NCI-H446 (cell line): ENCODE measurements around the gene ALG12.

Experiments
- DNase-seq, 2 experiments: peaks; one replicate each; lab custom pipeline; 2025; lab: John Stamatoyannopoulos, UW

The ALG12 gene

DNA sequence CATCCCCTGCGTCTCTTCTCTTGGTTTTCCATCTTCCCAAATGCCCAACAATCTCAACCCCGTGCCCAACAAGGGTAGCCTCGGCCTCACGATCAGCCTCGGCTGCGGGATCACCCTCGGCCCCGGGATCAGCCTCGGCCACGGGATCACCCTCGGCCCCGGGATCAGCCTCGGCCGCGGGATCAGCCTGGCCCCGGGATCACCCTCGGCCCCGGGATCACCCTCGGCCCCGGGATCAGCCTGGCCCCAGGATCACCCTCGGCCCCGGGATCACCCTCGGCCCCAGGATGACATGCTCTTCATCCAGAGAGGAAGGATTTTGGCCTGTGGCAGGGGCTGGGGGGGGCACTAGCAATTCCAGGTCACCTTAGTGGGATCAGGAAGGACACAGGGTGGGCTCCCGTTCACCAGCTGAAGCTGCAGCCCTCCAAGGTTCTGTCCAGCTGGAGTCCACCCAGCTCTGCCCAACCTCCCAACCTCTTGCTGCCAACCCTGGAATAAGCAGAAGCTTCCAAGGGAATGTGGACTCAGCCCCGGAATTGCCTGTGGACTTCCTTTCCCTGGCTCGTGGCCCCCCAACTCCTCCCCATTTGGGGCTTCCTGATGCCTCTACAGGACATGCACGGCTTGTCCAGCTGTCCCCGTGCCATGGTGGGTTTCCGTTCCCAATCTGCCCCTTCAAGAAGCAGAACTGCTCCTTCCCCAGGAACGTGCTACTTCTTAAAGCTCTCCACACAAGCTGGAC is 6.2 kb downstream of the ALG12 start:
- no peak for DNase-seq

DNA sequence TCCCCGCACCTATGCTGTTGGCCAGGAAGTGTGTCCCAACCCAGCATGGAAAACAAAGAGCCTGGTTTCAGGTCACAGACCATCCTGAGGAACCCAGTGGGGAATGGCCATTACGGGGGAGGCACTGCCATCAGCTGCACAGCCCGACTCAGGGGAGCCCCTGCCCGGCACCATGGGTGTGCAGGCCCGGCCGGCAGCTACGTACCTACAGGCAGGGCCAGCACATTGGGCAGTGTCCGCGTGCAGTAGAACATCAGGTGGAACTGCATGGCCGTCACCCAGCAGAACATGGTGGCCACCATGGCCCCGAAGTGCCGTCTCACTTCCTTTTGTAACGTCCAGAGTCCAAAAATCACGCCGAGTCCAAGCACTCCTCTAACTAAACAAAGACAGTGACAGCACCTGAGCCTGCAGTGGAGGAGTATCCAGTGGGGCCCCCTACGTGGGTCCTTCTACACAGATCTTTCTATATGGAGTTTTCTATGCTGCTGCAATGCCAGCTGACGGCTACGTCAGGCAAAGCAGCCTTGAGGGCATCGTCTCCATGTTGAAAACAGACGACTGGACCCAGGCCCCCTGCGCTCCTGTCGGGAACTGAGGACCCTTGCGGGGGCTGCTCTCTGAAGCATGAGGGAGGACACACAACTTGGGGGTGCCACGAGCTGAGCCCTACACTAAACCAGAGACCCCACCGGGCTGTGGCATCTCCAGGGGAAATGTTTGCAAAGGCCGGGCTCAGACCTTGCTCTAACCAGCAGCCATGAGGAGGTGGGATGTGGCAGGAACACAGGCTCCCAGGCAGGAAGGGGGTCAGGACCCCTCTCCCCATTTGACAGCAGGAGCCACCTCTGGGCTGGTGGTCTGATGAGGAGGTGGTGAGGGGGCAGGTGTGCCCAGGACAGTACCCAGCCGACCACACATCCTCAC is 7.7 kb downstream of the ALG12 start:
- DNase-seq, result no peak

DNA sequence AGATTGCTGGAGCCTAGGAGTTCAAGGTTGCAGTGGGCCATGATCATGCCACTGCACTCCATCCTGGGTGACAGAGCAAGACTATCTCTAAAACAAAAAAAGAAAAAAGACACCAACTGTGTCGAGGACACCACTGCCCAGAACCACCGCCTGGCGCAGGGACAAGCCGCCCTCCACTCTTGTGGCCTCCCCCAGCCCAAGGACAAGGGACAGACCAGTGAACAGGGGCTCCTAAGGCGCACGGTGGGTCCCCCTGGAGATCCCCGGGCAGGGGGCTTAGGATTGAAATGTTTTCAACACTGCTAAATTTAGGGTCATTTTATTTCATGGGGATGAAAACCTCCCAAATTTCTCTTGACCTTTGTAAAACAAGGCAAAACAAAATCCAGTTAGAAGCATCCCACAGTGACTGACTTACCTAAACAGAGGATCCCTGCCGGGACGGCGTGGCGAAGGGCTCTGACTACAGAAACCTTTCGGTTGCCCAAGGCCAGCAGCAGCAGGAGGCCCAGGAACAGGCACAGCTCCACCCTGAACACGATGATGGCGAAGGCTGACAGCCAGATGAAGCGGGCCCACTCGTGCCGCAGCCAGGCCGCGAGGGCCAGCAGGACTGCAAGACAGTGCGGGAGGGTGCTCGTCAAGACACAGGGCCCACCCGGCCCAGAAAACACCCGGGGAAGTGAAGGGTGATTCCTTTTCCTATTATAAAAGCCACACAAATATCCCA is 8.6 kb downstream of the ALG12 start:
- no peak for DNase-seq

DNA sequence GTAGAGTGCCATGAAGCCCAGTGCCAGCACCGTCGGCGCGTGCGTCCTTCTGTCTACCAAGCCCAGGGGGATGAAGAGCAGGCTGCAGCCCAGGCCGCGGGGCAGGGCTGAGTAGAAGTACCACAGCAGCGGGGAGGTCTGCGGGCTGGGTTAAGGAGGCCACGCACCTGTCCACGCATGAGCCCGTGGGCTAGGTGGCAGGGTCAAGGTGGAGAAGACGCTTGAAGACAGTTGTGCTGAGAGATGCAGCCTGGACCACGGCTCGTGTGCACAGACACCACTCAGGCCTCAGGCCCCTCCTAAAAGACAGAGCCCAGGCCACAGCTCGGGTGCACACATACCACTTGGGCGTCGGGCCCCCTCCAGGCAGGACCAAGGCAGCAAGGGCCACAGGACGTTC is 10.4 kb downstream of the ALG12 start:
- no peak for DNase-seq

DNA sequence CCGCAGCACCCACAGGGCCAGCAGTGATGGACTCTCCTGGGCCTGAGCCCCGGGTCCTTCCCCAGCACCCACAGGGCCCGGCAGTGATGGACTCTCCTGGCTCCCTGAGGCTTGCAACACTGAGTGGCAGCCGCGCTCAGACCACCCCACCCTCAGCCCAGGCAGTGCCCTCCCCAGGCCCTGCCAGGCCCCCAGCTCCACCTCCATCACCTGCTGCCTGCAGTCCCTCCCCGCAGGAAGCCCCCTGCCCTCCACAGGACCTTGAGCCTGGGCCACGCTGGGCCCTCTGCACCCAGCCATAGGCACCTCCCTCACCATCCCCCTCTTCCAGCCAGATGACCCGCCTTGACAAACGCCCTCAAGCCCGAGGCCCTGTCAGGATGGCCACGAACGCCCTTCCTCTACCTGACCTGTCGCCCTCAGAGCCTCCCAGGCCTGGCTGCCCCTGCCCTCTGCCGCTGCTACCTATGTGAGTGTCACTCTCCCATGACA is 11.4 kb downstream of the ALG12 start:
- DNase-seq, result no peak

DNA sequence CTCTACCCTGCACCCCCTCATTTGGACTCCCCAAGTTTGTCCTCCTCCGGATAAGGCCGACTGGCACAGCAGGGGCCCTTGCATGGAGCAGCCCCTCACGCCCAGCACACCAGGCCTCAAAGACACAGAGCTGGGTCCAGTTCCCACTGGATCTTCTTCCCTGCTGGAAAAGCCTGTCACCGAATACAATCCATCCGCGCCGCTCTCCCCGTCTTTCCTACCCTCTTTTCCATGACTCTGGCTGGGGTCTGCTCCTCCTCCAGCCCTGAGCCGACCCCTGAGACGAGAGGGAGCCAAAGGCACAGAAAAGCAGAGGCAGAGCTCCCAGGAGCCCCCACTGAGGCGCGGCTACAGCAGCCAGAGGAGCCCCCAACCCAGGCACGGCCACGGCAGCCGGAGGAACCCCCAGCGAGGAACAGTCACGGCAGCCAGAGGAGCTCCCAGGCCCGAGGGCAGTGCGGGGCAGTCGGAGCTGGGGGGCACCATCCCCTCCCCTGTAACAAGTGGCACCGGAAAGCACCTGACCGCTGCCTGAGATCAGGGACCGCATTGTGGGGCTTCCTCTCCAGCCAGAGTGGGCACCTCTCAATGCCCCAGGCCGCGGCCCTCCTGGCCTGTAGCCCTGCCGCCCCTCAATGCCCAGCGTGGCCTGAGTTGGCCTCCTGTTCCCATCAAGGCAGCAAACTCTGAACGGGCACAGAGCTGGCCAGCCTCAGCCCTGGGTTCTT is 12.0 kb downstream of the ALG12 start:
- DNase-seq, result no peak

DNA sequence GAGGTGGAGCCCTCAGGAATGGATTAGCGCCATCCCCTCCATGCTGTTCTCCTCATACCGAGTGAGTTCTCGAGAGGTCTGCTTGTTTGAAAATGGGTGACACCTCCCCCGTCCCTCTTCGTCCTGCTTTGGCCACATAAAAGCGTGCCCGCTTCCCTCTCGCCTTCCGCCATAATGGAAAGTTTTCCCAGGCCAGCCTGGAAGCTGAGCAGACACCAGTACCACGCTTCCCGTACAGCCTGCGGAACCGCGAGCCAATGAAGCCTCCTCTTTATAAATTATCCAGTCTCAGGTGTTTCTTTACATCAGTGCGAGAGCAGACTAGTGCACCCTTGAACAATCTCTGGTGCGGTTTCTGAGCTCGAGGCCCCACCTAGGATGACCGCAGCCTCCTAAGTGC is 12.8 kb downstream of the ALG12 start:
- DNase-seq, result no peak

DNA sequence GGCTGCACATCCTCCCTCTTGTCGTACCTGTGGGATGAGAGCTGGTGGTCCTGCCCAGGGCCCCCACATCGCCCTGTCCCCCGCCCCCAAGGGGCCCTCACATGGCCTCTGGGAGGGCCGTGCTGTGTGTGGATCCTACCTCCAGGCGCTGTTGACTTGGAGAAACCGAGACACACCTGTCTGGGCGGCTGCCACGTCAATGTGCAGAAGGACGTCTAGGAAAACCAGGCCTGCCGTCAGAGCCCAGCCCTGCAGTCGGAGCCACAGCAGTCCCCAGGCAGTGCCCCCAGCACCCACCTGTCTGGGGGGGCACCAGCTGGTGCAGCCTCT is 14.2 kb downstream of the ALG12 start:
- no peak for DNase-seq

DNA sequence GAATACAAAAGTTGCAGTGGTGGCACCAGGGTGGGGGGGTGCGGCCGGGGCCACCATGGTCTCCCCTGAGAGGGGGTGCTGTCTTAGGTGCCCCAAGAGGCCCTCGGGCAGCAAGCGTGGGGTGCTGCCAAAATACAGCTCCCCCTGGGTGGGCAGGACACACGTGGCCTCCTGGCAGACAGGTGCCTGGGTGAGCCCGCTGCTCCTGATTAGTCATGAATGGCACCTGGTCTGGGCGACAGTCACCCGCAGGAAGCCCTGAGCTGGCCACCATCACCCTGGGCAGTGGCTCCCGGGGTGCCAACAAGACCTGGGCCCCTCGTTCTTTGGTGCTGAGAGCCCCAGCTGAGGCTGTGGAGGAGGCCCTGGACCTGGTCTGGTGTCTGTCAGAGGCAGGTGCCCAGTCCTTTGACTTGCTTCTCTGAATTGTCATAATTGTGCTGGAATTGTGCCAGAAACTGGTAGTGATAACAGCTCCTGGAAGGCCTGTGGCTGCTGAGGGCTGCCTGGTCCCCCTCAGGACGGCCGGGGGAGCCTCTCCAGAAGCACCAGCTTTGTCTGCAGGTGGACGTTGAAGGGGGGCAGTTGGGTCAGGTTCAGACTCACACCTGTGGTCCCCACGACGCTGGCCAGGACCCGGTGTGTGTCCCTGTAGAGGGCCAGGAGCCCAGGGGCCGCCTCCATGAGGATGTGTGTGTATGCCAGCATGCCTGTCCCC is 14.8 kb downstream of the ALG12 start:
- no peak for DNase-seq

DNA sequence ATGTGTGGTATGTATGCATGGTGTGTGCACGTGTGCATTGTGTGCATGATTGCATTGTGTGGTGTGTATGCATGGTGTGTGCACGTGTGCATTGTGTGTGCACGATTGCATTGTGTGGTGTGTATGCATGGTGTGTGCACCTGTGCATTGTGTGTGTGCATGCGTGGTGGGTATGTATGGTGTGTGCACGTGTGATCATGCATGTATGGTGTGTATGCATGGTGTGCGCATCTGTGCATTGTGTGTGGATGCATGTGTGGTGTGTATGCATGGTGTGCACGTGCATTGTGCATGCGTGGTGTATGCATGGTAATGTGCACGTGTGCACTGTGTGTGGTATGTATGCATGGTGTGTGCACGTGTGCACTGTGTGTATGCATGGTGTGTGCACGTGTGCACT is 16.8 kb downstream of the ALG12 start:
- no peak for DNase-seq

DNA sequence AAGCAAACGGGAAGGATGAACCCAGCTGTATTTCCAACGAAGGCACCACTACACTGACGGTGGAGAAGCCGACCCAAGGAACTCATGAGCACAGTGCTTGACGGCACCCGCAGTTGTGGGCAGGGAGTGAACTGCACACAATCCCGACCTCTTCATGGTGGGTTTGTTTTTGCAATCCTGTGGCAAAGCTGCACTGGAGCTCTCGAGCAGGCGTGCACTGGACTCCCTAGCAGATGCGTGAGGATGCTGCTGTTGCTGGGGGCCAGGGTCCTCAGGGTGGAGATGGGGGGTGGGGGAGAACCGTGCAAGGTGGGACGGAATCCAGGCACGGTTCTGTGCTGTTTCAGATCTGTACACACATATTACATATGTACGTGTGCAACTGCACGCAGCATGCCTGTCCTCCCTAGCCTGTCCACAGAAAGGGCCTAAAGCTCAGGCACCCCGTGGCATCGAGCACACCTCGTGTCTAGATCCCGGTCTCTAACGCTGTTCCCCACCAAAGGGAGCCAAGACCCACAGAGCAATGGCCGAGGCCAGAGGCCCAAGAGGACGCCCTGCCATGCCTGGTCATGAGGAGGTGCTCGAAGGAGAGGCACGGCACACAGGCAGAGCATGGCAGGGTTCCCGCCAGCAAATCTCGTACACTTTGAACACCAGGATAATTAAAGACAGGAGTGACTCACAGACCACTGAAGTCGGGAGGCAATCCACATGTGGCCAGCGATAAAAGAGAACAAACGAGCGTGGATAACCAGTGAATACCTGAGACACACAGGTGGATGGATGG is 17.6 kb downstream of the ALG12 start:
- no peak for DNase-seq

DNA sequence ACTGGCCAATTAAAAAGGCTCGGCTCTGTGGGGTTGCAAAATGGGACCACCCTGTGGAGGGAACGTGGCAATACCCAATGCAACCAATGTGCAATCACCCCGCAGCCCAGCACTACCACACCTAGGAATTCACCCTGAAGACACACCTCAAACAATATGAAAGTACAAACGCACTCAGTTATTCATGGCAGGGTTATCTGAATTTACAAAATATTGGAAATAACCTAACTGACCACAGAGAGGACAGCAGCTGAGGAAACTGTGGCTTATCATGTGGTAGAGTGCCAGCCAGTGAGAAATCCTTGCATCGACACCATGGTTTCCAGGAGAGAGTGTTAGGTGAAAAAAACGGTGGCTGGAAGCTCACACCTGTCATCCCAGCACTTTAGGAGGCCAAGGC is 18.7 kb downstream of the ALG12 start:
- DNase-seq, result no peak

DNA sequence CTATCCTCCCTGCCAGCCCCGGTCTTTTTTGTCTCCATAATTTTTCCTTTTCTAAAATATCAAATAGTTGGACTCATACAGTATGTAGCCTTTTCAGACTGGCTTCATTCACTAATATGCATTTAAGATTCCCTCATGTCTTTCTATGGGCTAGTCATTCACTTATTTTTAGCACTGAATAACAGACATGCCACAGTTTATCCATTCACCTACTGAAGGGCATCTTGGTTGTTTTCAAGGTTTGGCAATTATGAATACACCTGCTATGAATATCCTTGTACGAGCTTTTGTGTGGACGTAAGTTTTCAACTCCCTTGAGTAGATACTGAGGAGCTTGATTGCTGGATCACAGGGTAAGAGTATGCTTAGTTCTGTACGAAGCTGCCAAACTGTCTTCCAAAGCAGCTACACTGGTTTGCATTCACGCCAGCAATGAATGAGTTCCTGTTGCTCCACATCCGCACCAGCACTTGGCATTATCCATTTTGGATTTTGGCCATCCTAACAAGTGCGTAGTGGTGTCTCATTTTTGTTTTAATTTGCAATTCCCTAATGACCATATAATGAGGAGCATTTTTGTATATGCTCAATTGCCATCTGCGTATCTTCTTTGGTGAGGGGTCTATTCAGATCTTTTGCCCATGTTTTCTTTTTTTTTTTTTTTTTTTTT is 21.1 kb downstream of the ALG12 start:
- no peak for DNase-seq

DNA sequence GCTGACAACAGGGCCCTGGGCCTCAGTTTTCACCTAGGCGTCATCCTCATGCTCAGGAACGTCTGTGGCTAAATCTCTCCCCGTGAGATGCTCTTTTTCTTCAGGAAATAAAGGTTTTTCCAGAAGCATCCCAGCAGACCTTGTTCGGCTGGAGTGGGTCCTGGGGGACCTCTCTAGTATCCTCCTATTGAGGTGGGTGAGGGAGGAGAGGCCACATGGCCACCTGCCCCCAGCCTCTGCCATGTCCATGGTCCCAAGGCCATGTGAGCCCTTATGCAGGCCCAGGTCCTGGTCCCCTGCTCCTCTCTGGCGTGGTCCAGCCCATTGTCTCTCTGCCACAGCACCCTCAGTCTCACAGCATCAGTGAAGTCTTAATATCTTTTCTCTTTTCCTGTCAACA is 22.0 kb downstream of the ALG12 start:
- no peak for DNase-seq

DNA sequence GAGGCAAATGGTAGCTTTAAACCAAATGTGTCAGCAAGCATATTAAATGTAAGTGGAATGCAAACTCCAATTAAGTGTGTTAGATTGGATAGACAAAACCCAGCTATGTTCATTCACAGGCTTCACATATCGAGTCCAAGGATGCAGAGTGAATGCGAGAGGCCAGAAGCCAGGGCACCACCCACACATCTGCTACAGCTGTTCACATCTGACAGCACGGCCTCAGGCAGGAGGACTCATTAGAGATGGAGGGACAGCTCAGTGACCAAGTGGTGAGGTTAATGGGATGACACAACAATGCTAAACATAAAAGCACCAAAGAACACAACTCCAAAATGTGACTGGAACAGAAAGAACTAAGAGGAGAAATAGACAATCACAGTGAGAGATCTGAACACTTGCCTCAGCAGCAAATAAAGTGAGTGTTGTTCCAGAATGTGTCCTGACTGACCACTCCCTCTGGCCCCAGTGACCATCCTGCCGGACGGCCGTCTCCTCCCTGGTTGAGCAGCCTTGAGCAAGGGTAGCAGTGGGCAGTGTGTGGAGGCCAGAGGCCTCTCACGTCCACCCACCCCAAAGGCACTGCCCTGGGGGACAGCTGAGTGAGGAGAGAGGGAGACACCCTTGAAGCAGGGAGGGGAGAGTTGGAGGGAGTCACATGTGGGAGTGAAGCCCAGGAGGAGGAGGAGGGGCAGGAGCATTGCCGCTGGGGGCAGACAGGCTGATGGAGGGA is 23.8 kb downstream of the ALG12 start:
- DNase-seq, result no peak

DNA sequence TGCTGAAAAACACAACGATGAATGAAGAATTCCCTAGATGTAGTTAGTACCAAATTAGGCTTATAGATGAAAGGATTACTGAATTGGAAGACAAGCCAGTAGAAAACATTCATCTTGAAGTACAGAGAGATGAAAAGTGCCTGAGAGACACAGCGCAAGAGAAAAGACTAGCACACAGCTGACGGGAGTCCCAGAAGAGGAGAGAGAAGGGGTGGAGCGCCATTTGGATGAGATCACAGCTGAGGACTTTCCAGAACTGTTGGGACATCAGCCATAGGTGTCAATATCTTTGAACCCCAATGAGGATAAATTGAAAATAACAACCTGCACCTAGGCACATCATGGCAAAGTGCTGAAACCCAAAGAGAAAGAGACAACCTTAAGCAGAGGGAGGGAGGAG is 25.2 kb downstream of the ALG12 start:
- DNase-seq, result no peak

DNA sequence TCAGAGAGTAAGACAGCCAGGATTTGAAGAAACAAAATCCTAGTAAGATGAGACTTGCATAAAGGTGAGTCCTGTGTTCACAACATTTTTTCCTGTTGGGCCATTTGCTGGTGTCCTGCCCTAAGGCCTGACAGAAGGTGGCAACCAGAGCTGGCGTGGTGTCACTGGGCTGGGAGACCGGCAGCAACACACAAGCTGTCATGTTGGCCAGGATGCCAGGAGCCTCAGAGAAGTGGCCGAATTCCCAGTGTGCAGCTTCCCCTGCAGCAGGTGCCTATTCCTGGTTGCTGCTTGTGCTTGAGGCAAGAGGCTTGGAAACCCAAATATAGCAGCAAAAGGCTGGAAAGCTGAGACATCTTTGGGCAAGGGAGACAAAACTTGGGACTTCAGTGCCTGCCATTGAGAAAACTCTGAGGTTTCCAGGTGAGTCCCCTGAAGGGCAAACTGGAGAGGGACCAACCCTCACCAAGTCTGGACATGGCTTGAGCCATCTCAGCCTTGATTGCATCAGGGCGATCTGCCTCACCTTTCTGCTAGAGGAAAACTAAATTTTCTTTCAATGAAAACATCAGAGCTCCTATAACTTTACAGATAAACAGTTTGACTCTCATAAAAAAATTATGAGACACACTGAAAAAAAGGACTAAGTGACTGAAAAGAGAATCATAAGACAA is 25.9 kb downstream of the ALG12 start:
- DNase-seq, result peak in 1 of 2 experiments; percentile 53

DNA sequence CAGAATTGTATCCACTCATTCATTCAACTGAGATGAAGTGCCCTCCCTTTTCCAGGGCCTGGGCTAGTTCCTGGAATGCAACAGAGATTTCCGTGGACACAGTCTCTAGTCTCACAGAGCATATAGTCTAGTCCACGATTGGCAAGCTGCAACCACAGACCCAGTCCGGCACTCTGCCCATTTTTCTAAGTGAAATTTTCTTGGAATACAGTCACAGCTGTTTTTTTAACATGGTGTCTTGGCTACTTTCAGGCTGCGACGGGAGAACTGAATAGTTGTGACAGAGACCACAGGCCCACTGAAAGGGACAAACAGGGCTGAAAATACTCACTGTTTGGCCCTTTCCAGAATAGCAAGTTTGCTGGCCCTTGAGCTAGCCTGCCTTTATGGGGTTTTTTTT is 29.2 kb downstream of the ALG12 start:
- no peak for DNase-seq

DNA sequence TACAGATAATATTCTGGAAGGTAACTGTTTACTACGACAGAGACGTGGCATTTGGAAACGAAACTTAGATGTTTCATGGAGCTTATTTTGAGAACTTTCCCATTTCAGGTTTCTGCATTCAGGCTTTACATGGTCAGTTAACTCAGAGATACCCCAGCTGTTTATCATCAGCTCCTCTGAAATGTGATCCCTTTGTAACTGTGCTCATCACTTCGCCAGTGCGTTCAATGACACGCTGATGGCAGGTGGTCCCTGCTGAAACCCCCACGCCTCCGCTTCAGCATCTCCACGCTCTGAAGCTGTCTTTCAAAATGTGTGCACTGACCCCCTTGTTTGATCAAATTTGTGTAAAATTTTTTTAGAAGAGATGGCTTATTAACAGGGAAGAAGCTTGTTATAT is 30.5 kb downstream of the ALG12 start:
- DNase-seq, result no peak
